Measurements from ENCODE around the gene HIKESHI. TPM values are rescaled to one million over a fixed set of nuclear protein-coding genes. Genes with fewer than 3 reads are reported as not detected.

The HIKESHI gene
- total and polyA plus RNA-seq, 2 of the 8 experiments (the other 6 are each of a cell fraction or from before 2014, with no cell fraction given) = 65.4 to 90.2 TPM

- no peak overlapping the region for H3K4me3 ChIP-seq (ENCODE audit: extremely low read depth in 1 of 4, insufficient read depth in 2 of 4, low read depth in 3 of 4, low read length in 4 of 4)
- DNase-seq (ENCODE audit: low read depth in 1 of 2, low spot score in 2 of 2) (no peak), FAIRE-seq (no peak)
- H4K5ac ChIP-seq (ENCODE audit: insufficient read length, low read depth, low read length) = no peak overlapping the region
- CTCF ChIA-PET (ENCODE audit: partially characterized antibody) = no interaction called here
- POLR2A ChIA-PET (ENCODE audit: partially characterized antibody) = interaction anchor here (2.0 kb wide), 1 partner anchor 10 kb away, joined by 7 read pairs; no protein-coding TSS in a partner anchor
- peaks cover 0 to 2% of the 10 kb centered on the region in 2 experiments for H4K20me1 ChIP-seq (replicated peaks in 1 of 2; ENCODE audit: control insufficient read depth in 1 of 2, insufficient read depth in 2 of 2, low read length in 2 of 2)
- no peak overlapping the region for H2BK15ac ChIP-seq (ENCODE audit: low read length)
- H4K8ac ChIP-seq (ENCODE audit: extremely low read depth, insufficient read depth, low read length) = no peak overlapping the region
- H3K79me1 ChIP-seq (ENCODE audit: low read depth, low read length) = no peaks in the 10 kb centered on the region; the same call in 1 of the 2 replicates
- H3K4me1 ChIP-seq (replicated peaks in 1 of 4; ENCODE audit: control insufficient read depth in 3 of 4, insufficient read depth in 4 of 4, low read length in 3 of 4) = no peaks in the 10 kb centered on the region
- H3K23me2 ChIP-seq (ENCODE audit: low read depth, low read length) = no peaks in the 10 kb centered on the region
- H3K56ac ChIP-seq (replicated peaks; ENCODE audit: insufficient read length, low read depth, low read length) = no peak overlapping the region
- no peak overlapping the region for H2BK12ac ChIP-seq (ENCODE audit: low read depth, low read length)
- H2BK5ac ChIP-seq (ENCODE audit: low read depth, low read length) = no peak overlapping the region
- H3K14ac ChIP-seq (ENCODE audit: insufficient read length) = no peak overlapping the region
- H3K9me3 ChIP-seq (ENCODE audit: insufficient read depth in 2 of 2, low read depth in 1 of 2, low read length in 1 of 2) = no peaks in the 10 kb centered on the region
- no peak overlapping the region for H3K18ac ChIP-seq (ENCODE audit: extremely low read depth, low read length)
- H3K27ac ChIP-seq (ENCODE audit: low read depth, low read length) = no peak overlapping the region
- H2BK20ac ChIP-seq (ENCODE audit: low read length) = no peak overlapping the region
- H2AFZ ChIP-seq (ENCODE audit: low read length) = no peak overlapping the region
- no peak overlapping the region for H3K4me2 ChIP-seq (ENCODE audit: insufficient read depth in 1 of 2, low read depth in 2 of 2, low read length in 2 of 2)
- H3K9ac ChIP-seq (replicated peaks in 1 of 4; ENCODE audit: extremely low read depth in 1 of 4, low read depth in 3 of 4, low read length in 3 of 4) = no peak overlapping the region
- H3K27me3 ChIP-seq (replicated peaks in 1 of 4; ENCODE audit: control insufficient read depth in 3 of 4, extremely low read depth in 1 of 4, insufficient read depth in 3 of 4, low read length in 3 of 4) = no peaks in the 10 kb centered on the region
- no peak overlapping the region for H2AK5ac ChIP-seq (ENCODE audit: low read depth, low read length)
- no peak overlapping the region for H3K4ac ChIP-seq (replicated peaks; ENCODE audit: insufficient read length, low read depth, low read length)
- H3K79me2 ChIP-seq (ENCODE audit: control insufficient read depth in 1 of 2, insufficient read depth in 2 of 2, low read length in 2 of 2) = peaks cover 0 to 35% of the 10 kb centered on the region in 2 experiments; a peak in 3 of 4 replicates
- no peak overlapping the region for H3K23ac ChIP-seq (ENCODE audit: insufficient read length)
- H4K91ac ChIP-seq (replicated peaks; ENCODE audit: insufficient read length, low read length) = no peak overlapping the region
- WGBS, 2 experiments (ENCODE audit: extremely low coverage in 1 of 2, insufficient coverage in 1 of 2, insufficient read length in 1 of 2, insufficient replicate concordance in 2 of 2, low coverage in 1 of 2, low lambda C conversion rate in 2 of 2, missing lambda C conversion rate in 1 of 2) = 95% methylated on average over 1 of the region's 1 CpG; no CpG with 5 or more reads in 1 of the 2 experiments
- peaks cover 3 to 26% (median 6%) of the 10 kb centered on the region in 4 experiments; a peak in 5 of 8 replicates for H3K36me3 ChIP-seq (ENCODE audit: control insufficient read depth in 2 of 4, insufficient read depth in 4 of 4, low read length in 3 of 4)
- H2BK120ac ChIP-seq (replicated peaks; ENCODE audit: low read depth, low read length) = no peak overlapping the region
- TF ChIP-seq GTF2F1 (IDR thresholded peaks at IDR 0.05; ENCODE audit: borderline replicate concordance, low read depth, low read length) = no peak
- TF ChIP-seq JUND (IDR thresholded peaks at IDR 0.05; ENCODE audit: low read length) = no peak
- TF ChIP-seq BRCA1 (IDR thresholded peaks at IDR 0.05; ENCODE audit: low read depth, low read length) = no peak
- no peak for TF ChIP-seq EZH2 (IDR thresholded peaks at IDR 0.05; ENCODE audit: low read depth, low read length, severe bottlenecking)
- TF ChIP-seq CHD1 (IDR thresholded peaks at IDR 0.05; ENCODE audit: low read depth, low read length) = no peak
- TF ChIP-seq NANOG (IDR thresholded peaks at IDR 0.05; ENCODE audit: insufficient read depth, low read depth, low read length, poor library complexity, severe bottlenecking) = no peak
- no peak for TF ChIP-seq RXRA (IDR thresholded peaks at IDR 0.05; ENCODE audit: insufficient read depth, low read depth, low read length)
These were observed 46.1 kb upstream of the HIKESHI start for GRCh38 chr11:86255896-86256295.
